ENCODE data around the gene NDUFC2. TPM values are rescaled to one million over a fixed set of nuclear protein-coding genes. Genes with fewer than 3 reads are reported as not detected.
A peak's percentile ranks its signal among the peaks of the same experiment; 100 is the strongest.
"Not testable (repeated sequence)": the region's sequence is repeated elsewhere in the genome, so short reads cannot be mapped to it uniquely, and the experiment has no call there.

The NDUFC2 gene
- total RNA-seq = 135 TPM

GRCh38 chr11:78079232-78080083 lies at the start of gene NDUFC2:
Gene NDUFC2 (minus strand): TSS chr11:78079862. CDS start chr11:78079744, 118 bp downstream.
- DNase-seq = peak; percentile 88

GRCh38 chr11:78127403-78127802 lies 47.7 kb upstream of the NDUFC2 start:
- DNase-seq = no peak

GRCh38 chr11:78112582-78113275 lies 33.1 kb upstream of the NDUFC2 start:
- DNase-seq = no peak

- no peak for DNase-seq
These were observed 31.6 kb upstream of the NDUFC2 start for GRCh38 chr11:78111298-78111697.

GRCh38 chr11:78110830-78111229 lies 31.2 kb upstream of the NDUFC2 start:
- no peak for DNase-seq

- no peak for DNase-seq
These were observed 30.7 kb upstream of the NDUFC2 start for GRCh38 chr11:78110351-78110750.

GRCh38 chr11:78109081-78110015 lies 29.7 kb upstream of the NDUFC2 start:
- DNase-seq = peak; percentile 90

GRCh38 chr11:78100676-78101472 lies 21.2 kb upstream of the NDUFC2 start:
- DNase-seq = peak; percentile 13

GRCh38 chr11:78100261-78100660 lies 20.6 kb upstream of the NDUFC2 start:
- DNase-seq = no peak

- no peak for DNase-seq
These were observed 20.0 kb upstream of the NDUFC2 start for GRCh38 chr11:78099666-78100065.

GRCh38 chr11:78097666-78098385 lies 18.2 kb upstream of the NDUFC2 start:
- DNase-seq = no peak

- DNase-seq = no peak
These were observed 14.6 kb upstream of the NDUFC2 start for GRCh38 chr11:78094250-78094649.

GRCh38 chr11:78086521-78087074 lies 6.9 kb upstream of the NDUFC2 start:
- DNase-seq = not testable (repeated sequence)

- DNase-seq = no peak
These were observed 6.3 kb upstream of the NDUFC2 start for GRCh38 chr11:78085972-78086371.

GRCh38 chr11:78084506-78084905 lies 4.8 kb upstream of the NDUFC2 start:
- not testable (repeated sequence) for DNase-seq

- DNase-seq = no peak
These were observed 3.4 kb upstream of the NDUFC2 start for GRCh38 chr11:78083021-78083420.

GRCh38 chr11:78082146-78082545 lies 2.5 kb upstream of the NDUFC2 start:
- no peak for DNase-seq

- DNase-seq = no peak
These were observed 1.9 kb upstream of the NDUFC2 start for GRCh38 chr11:78081583-78081982.

- DNase-seq = no peak
These were observed 1.3 kb upstream of the NDUFC2 start for GRCh38 chr11:78080818-78081495.
